Left lung (tissue), 10 donors: ENCODE data around the gene GRIP1. TPM values are rescaled to one million over a fixed set of nuclear protein-coding genes. Genes with fewer than 3 reads are reported as not detected.

Experiments used
- ATAC-seq: fragments of 200-7000 bp; cut with Tn5 transposase; one replicate; pipeline ENCODE4 v1.9.1; 2020; ENCODE audit warnings: moderate library complexity
- DNase-seq, 4 donors: peaks; one replicate each; pipeline ENCODE4 v3.0.0-alpha.2; 2013 to 2020
- H3K27ac ChIP-seq, 2 donors: fragments of 200-600 bp; sonication (generic) in 1 of 2; one replicate each; pipeline versions ENCODE4 v1.5.0 to v1.8.0; 2020 to 2021
- H3K27me3 ChIP-seq, 2 donors: fragments of 200-600 bp; sonication (generic) in 1 of 2; one replicate each; pipeline versions ENCODE4 v1.5.0 to v1.8.0; 2020 to 2021
- H3K36me3 ChIP-seq, 2 donors: fragments of 200-600 bp; sonication (generic) in 1 of 2; one replicate each; pipeline versions ENCODE4 v1.5.0 to v1.8.0; 2020 to 2021
- H3K4me1 ChIP-seq, 2 donors: fragments of 200-600 bp; one replicate each; pipeline ENCODE4 v1.8.0; 2021
- H3K4me3 ChIP-seq, 2 donors: fragments of 200-600 bp; sonication (generic) in 1 of 2; one replicate each; pipeline versions ENCODE4 v1.5.0 to v1.8.0; 2020 to 2021; ENCODE audit warnings: mild to moderate bottlenecking in 1 of 2
- H3K9me3 ChIP-seq, 2 donors: fragments of 200-600 bp; sonication (generic) in 1 of 2; one replicate each; pipeline versions ENCODE4 v1.5.0 to v1.8.0; 2020 to 2021
- intact Hi-C, 2 donors: fragments of 100-400 bp; cut with DNase I; formaldehyde crosslinking; loops; one replicate each; pipeline versions ENCODE4 v1.11.2 to v1.14.2; 2022
- polyA plus RNA-seq, 6 donors: library from polyadenylated mRNA; unstranded; fragments of 120-200 nt; gene quantifications; one replicate each; pipeline ENCODE4 v1.2.1, GENCODE V29; 2013; ENCODE audit not compliant: insufficient read length in 6 of 6
- total RNA-seq, 2 donors: library from RNA; stranded (reverse); fragmentation: NEBNext Ultra II Directional; extraction: Animal tissue kit (Norgen Biotek cat#: 25700); gene quantifications; one replicate each; pipeline ENCODE4 v1.2.1, GENCODE V29; 2021
- TF ChIP-seq, protein P1 (sequence below), 2 donors: fragments of 200-600 bp; sonication (generic) in 1 of 2; IDR thresholded peaks; one replicate each; pipeline versions ENCODE4 v1.5.0 to v1.8.0; 2021; ENCODE audit warnings: antibody characterized with exemption in 2 of 2
- donor health status: DM: no; HTN: yes; CAD: no.
- donor health status: DM: no; HTN: no; CAD: no.

Gene GRIP1
- total and polyA plus RNA-seq, 8 donors, result 1.9 to 10.6 (median 6.0) TPM

DNA sequence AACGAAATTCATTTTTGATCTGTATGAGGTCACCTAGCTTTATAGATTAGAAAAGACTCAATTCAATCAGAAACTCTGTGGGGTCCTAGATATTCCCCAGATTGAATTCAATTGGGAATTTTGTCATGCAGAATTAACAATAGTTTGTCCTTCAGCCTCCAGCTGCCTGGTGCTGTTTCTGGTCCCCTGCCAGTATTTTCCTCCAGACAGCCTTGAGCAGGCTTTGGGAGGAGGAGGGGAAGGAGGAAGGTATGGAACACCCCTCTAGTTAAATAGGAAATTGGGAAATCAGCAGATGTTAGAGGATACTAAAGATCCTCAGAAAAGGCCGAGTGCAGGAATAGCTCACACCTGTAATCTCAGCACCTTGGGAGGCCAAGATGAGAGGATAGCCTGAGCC, 10.6 kb downstream of the GRIP1 start:
- TF ChIP-seq, protein P1, sequence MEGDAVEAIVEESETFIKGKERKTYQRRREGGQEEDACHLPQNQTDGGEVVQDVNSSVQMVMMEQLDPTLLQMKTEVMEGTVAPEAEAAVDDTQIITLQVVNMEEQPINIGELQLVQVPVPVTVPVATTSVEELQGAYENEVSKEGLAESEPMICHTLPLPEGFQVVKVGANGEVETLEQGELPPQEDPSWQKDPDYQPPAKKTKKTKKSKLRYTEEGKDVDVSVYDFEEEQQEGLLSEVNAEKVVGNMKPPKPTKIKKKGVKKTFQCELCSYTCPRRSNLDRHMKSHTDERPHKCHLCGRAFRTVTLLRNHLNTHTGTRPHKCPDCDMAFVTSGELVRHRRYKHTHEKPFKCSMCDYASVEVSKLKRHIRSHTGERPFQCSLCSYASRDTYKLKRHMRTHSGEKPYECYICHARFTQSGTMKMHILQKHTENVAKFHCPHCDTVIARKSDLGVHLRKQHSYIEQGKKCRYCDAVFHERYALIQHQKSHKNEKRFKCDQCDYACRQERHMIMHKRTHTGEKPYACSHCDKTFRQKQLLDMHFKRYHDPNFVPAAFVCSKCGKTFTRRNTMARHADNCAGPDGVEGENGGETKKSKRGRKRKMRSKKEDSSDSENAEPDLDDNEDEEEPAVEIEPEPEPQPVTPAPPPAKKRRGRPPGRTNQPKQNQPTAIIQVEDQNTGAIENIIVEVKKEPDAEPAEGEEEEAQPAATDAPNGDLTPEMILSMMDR (IDR thresholded peaks at IDR 0.05), result no peak
- ATAC-seq (no peak), DNase-seq (no peak)
- no peak overlapping the region for H3K4me3 ChIP-seq
- H3K9me3 ChIP-seq, result no peaks in the 10 kb centered on the region
- H3K4me1 ChIP-seq, result no peaks in the 10 kb centered on the region
- no peak overlapping the region for H3K27ac ChIP-seq
- H3K36me3 ChIP-seq, result no peaks in the 10 kb centered on the region
- intact Hi-C loops, result no loop called here
- no peaks in the 10 kb centered on the region for H3K27me3 ChIP-seq

DNA sequence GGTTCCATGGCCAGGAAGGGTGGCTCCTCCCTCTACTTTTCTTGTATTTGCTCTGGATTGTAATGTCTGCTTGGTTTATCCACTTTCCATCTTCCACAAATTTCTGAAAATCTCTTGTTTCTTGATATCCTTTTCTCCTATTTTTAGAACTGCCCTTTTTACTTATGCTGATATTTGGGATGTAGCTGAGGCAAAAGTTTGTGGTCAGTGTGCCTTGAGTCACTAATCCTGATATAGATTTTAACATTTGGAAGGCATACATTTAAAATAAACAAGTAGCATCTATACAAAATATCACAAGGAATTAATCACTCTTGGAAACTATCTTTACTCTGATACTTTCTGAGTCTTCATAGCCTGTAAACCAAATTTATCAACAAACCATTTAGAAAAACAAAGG, 11.0 kb downstream of the GRIP1 start:
- TF ChIP-seq, protein P1 (IDR thresholded peaks at IDR 0.05), result no peak
- Histone ChIP-seq H3K27me3 (no peaks in the 10 kb centered on the region), H3K4me3 (no peak overlapping the region), H3K36me3 (no peaks in the 10 kb centered on the region), H3K9me3 (no peaks in the 10 kb centered on the region), H3K4me1 (no peaks in the 10 kb centered on the region), H3K27ac (no peak overlapping the region)
- DNase-seq, result no peak
- ATAC-seq, result no peak
- intact Hi-C loops, result no loop called here

DNA sequence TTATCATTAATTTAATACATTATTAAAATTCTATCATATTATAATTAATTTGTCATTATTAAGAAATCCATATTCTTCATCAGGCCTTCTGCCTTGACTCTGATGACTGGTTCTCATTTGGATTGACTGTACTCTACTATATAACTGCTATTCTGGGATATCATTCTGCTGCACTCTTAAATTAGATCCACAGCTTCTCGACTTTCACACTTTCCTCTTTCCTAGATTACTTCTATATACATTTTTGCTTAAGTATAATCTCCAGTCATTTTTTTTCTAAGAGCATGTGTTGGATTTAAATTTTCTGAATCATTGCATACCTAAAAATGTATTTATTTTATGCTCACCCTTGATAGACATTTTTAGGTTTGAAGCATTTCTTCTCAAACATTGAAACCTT, 12.4 kb downstream of the GRIP1 start:
- intact Hi-C loops, result no loop called here
- Histone ChIP-seq H3K27ac (no peak overlapping the region), H3K36me3 (no peaks in the 10 kb centered on the region), H3K4me3 (no peak overlapping the region), H3K27me3 (no peaks in the 10 kb centered on the region), H3K4me1 (peaks cover 0 to 2% of the 10 kb centered on the region in 2 donors), H3K9me3 (no peaks in the 10 kb centered on the region)
- ATAC-seq, result no peak
- DNase-seq, result no peak
- TF ChIP-seq, protein P1 (IDR thresholded peaks at IDR 0.05), result no peak

DNA sequence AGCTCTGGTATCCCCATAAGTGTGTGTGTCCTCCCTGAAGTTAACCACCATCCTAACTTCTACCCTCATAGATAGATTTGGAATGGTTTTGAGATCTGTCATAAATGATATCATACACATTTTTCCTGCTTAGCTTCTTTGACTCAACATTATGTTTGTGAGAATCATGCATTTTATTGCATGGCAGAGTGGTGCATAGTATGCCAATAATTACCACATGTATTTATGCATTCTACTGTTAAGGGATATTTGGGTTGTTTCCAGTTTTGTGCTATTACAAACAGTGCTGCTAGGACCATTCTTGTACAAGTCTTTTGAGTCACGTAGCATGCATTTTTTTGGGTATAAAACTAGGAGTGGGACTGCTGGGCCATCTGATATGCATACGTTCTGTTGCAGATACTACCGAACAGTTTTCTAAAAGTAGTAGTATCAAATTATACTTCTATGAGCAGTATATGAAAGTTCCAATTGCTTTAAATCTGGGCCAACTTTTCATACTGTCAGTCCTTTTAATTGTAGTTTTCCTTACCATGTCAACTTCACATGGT, 13.4 kb downstream of the GRIP1 start:
- ATAC-seq (no peak), DNase-seq (no peak)
- Histone ChIP-seq H3K4me3 (no peak overlapping the region), H3K4me1 (peaks cover 0 to 2% of the 10 kb centered on the region in 2 donors), H3K36me3 (no peaks in the 10 kb centered on the region), H3K27ac (no peak overlapping the region), H3K27me3 (no peaks in the 10 kb centered on the region), H3K9me3 (no peaks in the 10 kb centered on the region)
- TF ChIP-seq, protein P1 (IDR thresholded peaks at IDR 0.05), result no peak
- intact Hi-C loops, result no loop called here

DNA sequence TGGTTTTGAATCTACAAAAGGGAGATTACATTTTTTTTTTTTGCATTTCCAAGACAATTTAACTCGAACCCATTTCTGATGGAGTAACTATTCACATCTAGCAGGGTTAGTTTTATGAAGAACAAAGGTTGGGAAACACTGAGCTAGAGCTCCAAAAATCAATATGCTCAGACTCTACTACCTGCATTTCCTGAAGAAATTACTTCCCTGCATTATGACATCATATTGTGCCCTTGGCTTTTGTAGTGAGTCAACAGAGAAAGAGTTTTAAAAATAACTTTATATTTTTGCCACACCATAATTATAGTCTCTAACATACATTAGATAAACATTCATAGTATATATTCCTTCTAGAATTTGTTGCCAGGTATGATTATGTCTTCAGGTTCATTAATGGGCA, 14.8 kb downstream of the GRIP1 start:
- Histone ChIP-seq H3K27ac (no peak overlapping the region), H3K9me3 (no peaks in the 10 kb centered on the region), H3K36me3 (no peaks in the 10 kb centered on the region), H3K27me3 (no peaks in the 10 kb centered on the region), H3K4me1 (peaks cover 0 to 2% of the 10 kb centered on the region in 2 donors), H3K4me3 (no peak overlapping the region)
- intact Hi-C loops, result no loop called here
- ATAC-seq (no peak), DNase-seq (no peak)
- TF ChIP-seq, protein P1 (IDR thresholded peaks at IDR 0.05), result no peak
